ENCODE measurements around the gene ING3. TPM values are rescaled to one million over a fixed set of nuclear protein-coding genes. Genes with fewer than 3 reads are reported as not detected.
"Not testable (repeated sequence)": the region's sequence is repeated elsewhere in the genome, so short reads cannot be mapped to it uniquely, and the experiment has no call there.

ING3 gene
- total RNA-seq, 1 donor from 2014 or later = 25.7 TPM

DNA sequence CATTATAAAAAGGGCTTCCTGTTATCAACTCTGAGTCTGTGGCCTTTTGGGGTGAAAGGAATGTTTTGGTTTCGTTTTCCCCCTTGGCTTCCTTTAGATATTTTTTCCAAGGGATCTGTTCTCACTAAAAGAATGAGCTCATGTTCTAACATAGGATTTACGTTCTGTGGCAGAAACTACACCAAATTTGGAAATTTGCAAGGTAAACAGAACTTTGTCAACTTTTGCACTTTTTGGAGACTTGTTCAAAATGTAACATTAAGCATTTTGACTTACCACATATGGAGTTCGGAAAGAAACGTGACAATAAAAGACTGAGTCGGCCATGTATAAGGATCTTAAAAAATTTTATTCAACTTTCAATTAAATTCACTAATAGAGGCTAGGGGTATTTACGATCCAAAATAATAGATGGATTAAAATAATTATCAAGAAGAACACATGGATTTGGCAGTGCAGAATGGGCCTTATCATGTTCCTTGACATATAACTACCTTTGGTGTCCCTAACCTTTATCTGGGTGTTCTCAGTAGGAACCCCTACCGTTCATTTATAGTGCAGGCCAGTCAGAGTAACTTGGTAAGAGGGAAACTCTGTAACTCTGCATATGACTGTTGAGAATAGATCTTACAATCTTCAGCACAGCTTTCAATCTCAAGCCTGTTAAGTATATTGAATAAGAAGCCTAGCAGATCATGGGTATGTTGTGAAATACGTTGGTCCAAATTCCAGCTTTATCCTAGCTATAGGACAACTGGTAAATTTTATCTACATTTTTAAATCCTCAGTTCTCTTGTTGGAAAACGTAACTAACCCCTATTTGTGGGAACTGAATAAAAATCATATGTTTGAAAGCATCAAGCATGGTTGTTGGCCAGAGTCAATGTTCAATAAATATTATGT, 49.8 kb downstream of the ING3 start:
- intact Hi-C loops (cut with micrococcal nuclease) = no loop called here

DNA sequence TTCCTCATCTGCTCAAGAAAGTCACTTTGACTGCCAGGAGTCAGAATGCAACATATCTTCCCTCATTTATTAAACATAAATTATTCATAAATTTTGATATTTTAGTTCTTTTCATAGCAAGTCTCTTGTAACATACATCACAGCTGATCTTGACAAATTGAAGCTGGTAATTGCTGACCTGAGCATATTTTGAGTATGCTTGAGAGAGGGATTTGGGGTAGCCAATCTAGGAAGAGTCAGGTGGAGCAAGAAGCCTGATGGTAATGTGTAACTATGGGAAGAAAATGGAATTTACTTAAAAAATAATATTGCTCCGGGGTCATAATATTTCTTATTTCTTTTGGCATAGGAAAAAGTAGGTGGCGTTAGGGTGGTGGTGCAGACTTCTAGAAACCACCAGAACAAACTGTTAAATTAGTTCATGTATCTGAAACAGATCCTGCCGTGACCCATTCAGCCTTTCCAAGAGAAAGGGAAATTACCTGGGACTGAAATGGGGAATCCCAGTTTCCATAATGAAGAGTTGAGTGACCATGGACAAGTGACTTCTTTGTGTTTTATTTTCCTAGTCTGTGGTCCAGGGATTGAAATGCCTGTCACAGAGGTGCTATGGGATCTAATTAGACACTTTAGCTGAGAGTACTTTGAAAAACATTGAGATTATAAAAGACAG, 50.8 kb downstream of the ING3 start:
- intact Hi-C loops (cut with micrococcal nuclease) = no loop called here

DNA sequence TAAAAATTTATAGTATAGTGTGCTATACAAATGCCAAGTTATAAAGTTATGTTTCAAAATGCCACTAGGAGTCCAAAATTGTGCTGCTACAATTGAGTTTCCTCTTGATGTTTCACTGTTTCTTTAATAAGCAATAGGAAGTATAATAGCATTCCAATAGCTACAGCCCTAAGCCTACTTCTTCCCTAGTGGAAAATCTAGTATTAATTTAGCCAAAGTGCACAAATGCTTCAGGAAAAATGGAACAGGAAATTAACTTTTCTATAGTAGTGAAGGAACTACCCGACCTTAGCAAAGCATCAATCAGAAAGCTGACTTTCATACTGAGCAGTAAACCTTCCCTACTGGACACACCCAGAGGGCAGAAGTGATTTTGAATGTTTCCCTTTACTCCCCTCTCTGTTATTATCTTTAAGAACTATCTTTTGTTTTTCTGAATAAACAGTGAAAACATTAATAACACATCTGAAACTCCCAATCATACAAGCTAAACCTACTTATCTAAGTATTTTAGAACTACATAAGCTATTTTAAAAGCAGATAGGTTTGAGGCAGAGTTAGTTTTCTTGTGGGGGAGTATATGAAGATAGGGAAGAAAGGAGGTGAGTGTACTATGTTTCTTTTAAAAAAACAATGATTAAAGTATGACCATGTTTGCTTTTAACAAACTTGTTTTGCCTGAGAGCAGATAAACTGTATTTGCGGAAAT, 51.6 kb downstream of the ING3 start:
- intact Hi-C loops (cut with micrococcal nuclease) = no loop called here

DNA sequence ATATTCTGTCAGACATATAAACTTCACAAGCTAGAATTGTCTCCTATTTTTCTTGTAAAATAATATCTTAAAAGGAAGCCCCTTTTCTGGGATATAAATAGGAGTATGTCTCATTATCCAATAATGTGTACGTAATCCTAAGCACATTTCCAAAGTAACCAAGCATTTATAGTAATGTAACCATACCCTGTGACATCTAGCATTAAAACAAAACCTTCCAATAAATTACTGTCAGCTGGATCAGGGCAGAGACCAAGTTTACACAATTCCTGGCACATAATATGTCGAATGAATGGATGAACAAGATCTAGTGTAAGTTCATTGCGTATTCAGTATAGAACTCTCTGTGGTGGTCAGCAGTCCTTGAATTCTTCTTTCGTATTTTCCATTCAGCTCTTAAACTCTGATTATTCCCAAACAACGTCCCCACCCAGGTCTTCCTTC, 52.2 kb downstream of the ING3 start:
- intact Hi-C loops (cut with micrococcal nuclease) = no loop called here

GRCh38 chr7:121003986-121004685, 53.6 kb downstream of the ING3 start:
- intact Hi-C loops (cut with micrococcal nuclease) = no loop called here

- intact Hi-C loops (cut with micrococcal nuclease) = not testable (repeated sequence)
These were observed 54.5 kb downstream of the ING3 start for GRCh38 chr7:121005058-121005457.

DNA sequence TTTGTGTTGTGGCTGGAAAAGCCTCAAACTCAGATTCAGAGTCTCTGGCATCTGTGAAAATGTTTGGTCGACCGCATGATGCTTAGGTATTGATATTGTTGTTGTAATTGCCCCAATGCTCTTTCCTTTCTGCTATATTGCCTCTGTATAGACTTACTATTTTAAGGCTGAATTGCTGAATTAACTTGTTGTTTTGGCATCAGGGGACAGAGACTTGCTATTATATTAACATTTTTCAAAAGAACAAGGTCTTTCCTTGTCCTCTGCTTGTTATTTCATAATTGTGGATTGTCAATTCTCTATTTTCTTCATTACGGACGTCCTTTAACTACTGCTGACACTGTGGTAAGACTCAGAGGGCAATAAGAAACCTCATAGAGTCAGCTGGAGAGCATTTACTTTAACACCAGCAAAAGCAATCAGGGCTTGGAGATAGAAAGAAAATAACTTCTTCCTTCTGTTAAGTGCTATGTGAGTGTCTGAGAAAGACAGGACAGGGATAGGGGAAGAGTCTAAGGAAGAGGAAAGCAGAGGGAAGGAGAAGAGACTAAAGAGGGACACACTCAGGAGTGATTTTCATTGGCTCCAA, 55.5 kb downstream of the ING3 start:
- intact Hi-C loops (cut with micrococcal nuclease) = no loop called here

DNA sequence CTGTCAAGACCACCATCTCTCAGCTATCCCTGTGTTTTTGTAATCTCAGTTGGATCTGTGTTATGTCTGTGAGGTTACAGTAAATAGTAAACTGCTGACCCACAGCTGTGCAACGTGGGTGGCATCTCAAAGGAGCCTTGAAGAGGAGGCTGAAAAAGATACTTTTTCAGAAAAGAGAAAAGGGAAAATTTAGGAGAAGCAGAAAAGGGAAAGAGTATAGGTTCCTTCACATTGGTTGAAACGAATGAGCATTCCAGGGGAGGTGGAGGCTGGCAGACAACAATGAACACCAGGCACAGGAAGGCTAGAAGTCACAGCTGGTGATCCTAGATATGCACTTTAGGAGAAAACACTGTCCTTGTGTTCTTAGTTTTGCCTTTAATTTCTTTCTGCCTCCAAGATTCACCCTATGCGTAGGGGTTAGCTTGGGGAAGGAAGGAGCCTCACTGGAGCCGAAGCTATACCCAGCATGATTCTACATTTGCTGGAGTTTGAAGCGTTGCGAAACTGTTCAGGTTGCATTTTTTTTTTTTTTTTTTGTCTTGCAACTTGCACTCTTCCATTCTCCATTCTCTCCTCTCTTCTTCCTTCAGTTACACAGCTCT, 56.2 kb downstream of the ING3 start:
- intact Hi-C loops (cut with micrococcal nuclease) = no loop called here

DNA sequence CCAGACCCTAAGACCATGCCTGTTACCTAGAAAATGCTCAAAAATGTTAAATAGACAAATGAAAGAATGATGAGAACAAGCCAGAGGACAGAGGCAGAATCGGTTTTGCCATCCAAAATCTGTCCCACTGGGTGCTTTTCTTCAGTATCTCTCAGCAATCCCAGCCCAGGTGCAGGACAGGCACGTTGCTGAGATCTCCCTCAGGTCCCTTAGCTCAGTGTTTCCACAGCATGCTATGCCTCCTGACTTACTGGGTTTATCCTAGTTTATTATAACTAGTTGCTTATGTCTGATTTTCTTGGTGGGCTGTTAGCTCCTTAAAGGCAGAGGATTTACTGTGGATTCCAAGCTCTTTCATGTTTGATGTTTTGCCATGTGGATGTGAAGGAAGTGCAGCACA, 58.2 kb downstream of the ING3 start:
- intact Hi-C loops (cut with micrococcal nuclease) = no loop called here

GRCh38 chr7:121011401-121011800, 60.8 kb downstream of the ING3 start:
- intact Hi-C loops (cut with micrococcal nuclease) = no loop called here

- intact Hi-C loops (cut with micrococcal nuclease) = no loop called here
These were observed 61.7 kb downstream of the ING3 start for GRCh38 chr7:121012170-121012874.

DNA sequence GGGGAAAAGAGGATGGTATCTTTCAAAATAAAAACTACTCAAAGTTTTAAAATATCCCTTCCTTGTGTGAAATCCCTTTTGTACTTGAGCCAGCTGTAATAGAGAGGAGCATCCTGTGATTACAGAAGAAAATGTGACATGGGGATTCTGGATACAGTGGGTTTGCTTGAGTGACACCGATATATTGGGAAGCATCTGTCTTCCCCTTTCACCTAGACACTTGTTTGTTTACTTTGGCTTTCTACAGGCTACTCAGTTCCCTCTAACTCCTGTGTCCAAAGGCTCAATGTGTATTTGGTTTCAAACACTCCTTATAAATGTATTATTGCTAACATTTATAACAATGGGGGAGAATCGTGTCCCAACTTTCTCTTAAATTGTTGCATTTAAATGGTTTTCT, 62.3 kb downstream of the ING3 start:
- intact Hi-C loops (cut with micrococcal nuclease) = no loop called here

DNA sequence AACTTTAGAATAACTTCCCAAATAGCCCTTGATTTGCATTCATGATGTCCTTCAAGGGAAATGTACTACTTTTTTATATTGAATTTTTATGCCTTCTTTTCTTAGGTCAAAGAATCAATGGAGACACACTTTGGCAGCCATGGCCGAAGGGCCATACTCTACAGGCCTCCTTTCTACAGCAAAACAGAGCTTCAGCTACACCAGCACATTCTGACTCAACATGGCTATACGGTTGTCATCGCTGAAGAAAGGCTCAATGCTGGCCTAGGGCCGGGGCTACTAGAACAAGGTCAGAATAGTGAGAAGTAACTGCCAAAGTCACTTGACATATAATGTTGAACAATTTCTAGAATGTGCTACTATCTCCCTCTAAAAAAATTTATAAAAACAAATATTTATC, 65.0 kb downstream of the ING3 start:
- intact Hi-C loops (cut with micrococcal nuclease) = no loop called here

DNA sequence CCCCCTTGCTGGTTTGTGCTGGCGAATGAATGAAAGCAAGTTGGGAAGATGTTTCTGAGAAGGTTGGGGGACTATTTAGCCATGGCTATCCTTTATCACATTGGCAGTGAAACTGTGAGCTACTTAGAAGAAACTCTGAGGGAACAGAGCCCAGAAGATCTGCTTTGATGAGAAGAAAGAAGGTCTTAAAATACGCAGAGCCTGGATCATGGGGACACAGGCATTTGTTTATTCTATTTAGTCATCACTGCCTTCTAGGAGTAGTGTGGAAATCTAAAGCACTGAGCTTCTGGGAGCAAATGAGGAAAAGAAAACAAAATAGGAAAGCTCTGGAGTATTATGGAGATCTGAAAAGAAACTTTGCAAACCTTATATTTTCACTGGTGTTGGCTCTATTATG, 66.4 kb downstream of the ING3 start:
- intact Hi-C loops (cut with micrococcal nuclease) = no loop called here

GRCh38 chr7:121017586-121017985, 67.0 kb downstream of the ING3 start:
- intact Hi-C loops (cut with micrococcal nuclease) = no loop called here

GRCh38 chr7:121019018-121019417, 68.4 kb downstream of the ING3 start:
- intact Hi-C loops (cut with micrococcal nuclease) = no loop called here

DNA sequence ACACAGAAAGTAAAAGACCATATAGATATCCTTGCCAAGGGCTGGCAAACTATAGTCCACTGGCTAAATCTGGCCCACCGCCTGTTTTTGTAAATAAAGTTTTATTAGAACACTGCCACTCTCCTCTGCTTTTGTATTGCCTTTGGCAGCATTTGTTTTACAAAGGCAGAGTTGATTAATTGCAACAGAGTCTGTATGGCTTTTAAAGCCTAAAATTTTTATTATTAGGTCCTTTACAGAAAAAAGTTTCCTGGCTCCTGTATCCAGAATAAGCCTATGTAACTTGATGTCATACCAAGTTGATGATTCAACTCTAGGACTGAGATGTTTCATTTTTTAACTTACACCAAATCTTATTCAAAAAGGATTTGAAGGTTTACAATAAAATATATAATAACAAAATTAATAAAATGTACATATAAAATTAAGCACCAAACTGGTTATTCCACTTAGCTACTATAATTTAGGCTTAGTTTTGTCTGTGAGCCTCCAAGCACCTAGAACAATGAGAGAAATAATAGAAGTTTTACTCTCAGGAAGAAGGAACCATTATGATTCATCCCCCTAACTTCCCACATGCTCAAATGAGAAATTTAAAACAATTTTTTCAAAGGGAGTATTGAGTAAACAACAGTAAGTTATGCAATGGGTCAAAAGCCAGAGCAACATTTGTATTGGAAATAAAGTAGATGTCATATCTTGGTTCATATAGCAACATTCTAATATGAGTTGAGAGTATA, 69.8 kb downstream of the ING3 start:
- intact Hi-C loops (cut with micrococcal nuclease) = no loop called here

DNA sequence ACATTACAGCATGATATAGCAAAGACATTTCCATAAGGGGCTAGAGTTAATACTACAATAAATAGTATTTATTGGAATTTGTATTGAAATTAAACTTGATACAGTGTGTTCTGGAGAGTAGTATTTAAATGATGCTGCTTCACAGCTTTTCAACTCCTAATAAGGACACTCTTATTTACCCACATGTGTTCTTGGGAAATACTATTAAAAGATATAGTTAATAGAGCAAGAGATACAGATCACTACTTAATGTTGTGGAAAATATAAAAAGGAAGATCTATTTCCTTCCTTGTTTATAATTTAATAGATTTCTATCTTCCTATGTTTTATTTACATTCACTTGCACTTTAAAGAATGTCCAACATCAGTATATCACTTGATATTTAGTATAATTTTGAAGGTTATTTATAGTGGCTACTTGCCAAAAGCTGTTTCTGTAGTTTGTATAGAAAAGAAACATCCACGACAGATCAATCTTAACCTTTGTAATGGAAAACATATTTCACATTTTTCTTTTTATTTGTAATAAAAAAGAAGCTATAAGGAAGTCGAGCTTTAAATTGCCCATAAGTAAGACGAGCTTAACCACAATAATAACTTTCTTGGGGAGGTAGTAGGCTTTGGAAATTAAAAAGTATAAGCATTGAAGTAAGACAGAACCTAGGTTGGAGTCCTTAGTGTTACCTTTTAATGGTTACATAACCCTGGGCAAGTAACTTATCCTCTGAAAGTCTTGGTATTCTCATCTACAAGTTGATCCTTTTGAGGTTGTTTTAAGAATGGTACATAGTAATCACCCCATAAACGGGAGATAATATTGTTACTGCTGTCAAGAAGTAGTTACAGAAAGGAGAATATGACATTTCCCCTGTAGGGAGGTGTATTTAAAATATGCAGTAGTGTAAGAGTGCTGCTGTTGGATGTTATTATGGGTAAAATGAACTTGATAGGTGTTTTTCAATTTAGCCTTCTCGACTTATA, 70.7 kb downstream of the ING3 start:
- intact Hi-C loops (cut with micrococcal nuclease) = no loop called here

Data from T-helper 2 cell treated with Interferon-gamma antibody and Interleukin-4, amounts not matched to agents 100 ng/mL and 5 ng/mL, for 36 hours (primary cell).